NCI-H1930 (cell line): ENCODE data around the gene IGF1R.
A peak's percentile ranks its signal among the peaks of the same experiment; 100 is the strongest.

ENCODE experiments used
- DNase-seq, 2 experiments: peaks; one replicate each; lab custom pipeline; 2025; lab: John Stamatoyannopoulos, UW

Gene IGF1R

DNA sequence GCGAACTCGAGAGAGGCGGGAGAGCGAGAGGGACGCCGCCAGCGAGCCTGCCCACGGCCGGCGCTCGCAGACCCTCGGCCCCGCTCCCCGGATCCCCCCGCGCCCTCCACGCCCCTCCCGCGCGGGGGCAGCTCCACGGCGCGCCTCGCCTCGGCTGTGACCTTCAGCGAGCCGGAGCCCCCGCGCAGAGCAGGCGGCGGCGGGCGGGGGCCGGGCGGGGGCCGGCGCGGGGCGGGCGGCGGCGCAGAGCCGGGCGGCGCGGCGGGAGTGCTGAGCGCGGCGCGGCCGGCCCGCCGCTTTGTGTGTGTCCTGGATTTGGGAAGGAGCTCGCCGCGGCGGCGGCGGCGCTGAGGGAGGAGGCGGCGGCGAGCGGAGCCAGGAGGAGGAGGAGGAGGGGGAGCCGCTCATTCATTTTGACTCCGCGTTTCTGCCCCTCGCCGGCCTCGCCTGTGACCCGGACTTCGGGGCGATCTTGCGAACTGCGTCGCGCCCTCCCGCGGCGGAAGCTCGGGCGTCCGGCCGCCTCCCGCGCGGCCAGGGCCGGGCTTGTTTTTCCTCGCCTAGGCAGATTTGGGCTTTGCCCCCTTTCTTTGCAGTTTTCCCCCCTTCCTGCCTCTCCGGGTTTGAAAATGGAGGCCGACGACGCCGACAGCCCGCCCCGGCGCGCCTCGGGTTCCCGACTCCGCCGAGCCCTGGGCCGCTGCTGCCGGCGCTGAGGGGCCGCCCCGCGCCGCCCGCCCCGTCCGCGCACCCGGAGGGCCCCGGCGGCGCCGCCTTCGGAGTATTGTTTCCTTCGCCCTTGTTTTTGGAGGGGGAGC, 524 bp downstream of the IGF1R start:
- DNase-seq: no peak

GRCh38 chr15:98649472-98650416, 1.4 kb downstream of the IGF1R start:
- no peak for DNase-seq

- DNase-seq: no peak
Observed at GRCh38 chr15:98650417-98651035, 2.2 kb downstream of the IGF1R start.

- no peak for DNase-seq
Observed at GRCh38 chr15:98651036-98651481, 2.7 kb downstream of the IGF1R start.

GRCh38 chr15:98651581-98652220, 3.4 kb downstream of the IGF1R start:
- no peak for DNase-seq

DNA sequence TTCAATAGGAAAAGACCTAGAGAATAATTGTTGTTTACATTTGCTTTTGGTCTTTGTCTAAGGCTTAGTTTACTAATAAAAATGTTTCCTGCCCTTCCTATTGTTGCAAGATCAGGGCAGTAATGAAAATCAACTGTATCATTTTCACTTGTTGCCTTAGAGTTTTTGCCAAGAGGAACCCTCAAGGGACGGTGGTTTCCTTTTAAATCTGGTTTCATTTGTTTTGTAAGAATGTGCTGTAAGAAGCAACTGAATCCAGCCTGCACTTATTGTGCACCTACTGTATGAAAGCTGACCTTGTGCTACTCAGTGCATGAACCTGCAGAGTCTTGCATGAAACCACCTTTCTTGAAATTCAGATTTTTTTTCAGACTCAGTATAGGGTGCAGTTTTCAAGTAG, 5.3 kb downstream of the IGF1R start:
- DNase-seq: no peak

- no peak for DNase-seq
Observed at GRCh38 chr15:98654790-98655360, 6.5 kb downstream of the IGF1R start.

GRCh38 chr15:98655732-98656131, 7.4 kb downstream of the IGF1R start:
- DNase-seq: no peak

DNA sequence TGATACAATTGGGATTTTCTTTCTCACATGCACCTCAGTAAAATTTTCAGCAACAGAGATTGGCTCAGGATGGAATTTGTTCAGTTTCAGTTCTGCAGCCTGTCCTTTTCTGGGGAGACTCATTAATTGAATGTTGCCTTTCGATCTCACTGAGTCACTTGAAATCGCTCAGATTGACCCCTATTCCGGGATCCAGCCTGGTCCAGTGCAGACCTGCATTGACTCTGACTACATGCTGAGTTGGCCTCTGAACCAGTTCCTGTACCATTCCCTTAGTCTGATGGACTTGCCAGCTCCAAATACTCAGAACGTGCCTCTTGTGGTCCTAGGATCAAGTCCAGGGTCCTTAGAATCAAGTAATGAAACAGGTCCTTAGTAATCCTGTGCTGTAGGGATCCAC, 9.4 kb downstream of the IGF1R start:
- no peak for DNase-seq

DNA sequence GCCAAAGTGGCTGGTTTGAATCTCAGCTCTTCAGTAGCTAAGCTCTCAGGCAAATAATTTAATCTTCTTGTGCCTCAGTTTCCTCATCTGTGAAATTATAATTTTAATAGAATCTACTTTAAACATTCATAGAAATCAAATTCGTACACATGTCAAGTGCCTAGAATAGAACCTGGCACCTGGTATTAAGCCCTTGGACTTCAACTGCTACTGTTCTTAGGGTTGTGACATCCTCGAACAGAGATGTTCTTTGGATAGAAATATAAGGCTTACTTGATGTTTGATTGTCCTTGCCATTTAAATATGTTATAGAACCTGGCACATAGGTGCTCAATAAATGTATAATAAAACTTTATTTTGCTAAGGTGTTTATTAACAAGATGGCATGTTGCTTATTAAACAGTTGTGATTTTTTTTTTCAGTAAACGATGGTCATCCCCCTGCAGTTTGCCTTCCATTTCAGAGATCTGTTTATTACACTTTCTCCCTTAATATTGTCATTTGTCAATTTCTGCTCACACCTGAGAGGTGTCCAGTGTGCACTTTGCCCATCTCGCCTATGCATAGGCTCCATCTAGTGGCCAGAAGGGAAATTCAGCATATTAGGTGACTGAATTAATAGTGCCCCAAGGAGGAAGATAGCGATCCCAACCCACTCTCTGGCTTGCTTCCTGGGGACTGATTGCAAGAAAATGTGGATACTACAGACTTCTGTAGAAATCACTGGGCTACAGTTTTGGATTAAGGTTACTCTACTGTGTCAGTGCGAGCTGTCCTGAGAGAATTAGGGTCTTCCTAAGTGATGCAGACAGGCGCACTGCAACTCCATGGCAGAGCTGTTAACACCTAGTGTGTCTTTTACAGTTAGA, 10.7 kb downstream of the IGF1R start:
- peak; percentile 17 to 22 for DNase-seq

DNA sequence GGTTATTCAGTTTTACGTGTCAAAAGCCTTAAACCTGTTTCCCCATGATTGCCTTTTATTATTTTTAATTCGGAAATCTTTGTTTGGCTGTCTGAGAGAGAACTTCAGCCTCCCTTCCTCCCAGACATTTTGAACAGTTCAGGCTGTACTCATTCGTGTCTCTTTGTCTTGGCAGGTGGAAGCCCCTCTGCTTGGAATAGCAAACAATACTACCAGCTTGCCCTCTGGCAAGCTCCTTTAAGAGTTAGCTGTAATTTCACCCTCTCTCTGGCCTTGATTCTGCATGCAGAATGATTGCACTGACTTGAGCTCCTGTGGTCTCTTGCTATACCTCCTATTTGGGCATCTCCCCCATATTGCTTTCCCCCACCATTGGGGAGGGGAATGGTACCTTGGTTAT, 11.7 kb downstream of the IGF1R start:
- DNase-seq: no peak

DNA sequence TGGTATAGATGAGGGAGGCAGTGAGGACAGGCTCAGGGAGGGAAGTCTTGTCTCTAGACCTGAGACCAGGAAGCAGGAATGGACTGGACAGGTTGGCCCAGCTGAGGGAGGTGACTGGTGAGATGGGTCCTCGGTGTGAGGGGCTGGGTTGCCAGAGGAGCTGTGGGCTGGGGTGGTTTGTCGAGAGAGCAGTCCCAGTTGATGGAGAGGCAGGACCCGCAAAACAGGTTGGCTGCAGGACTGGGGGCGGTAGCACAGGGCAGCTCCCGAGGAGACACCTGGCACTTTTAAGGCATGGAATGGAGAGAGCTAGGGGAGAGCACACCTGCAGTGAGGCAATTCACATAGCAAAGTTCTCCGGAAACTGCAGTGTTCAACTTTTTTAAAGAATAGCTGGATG, 14.7 kb downstream of the IGF1R start:
- no peak for DNase-seq

DNA sequence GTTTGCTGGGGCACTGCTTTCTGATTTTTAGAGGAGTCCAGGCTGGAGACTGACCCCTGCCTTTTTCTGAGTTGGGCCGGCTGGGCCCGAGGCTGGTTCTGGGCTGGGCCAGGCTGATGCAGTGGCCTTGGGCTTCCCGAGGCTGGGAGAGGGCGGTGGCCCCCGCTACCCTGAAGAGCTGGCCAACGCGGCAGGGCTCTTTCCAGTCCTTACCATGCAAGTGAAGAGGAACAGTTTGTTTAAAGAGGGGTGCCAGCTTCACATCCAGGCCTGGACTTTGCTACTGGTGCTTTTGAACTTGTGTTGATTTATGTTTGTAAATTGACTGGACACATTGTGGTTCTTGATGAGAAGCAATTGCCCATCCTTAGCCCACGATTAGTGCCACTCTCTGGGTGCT, 15.3 kb downstream of the IGF1R start:
- no peak for DNase-seq

- no peak for DNase-seq
Observed at GRCh38 chr15:98666441-98666840, 18.1 kb downstream of the IGF1R start.

GRCh38 chr15:98666841-98667240, 18.5 kb downstream of the IGF1R start:
- DNase-seq: no peak

- DNase-seq: no peak
Observed at GRCh38 chr15:98667521-98668179, 19.3 kb downstream of the IGF1R start.

DNA sequence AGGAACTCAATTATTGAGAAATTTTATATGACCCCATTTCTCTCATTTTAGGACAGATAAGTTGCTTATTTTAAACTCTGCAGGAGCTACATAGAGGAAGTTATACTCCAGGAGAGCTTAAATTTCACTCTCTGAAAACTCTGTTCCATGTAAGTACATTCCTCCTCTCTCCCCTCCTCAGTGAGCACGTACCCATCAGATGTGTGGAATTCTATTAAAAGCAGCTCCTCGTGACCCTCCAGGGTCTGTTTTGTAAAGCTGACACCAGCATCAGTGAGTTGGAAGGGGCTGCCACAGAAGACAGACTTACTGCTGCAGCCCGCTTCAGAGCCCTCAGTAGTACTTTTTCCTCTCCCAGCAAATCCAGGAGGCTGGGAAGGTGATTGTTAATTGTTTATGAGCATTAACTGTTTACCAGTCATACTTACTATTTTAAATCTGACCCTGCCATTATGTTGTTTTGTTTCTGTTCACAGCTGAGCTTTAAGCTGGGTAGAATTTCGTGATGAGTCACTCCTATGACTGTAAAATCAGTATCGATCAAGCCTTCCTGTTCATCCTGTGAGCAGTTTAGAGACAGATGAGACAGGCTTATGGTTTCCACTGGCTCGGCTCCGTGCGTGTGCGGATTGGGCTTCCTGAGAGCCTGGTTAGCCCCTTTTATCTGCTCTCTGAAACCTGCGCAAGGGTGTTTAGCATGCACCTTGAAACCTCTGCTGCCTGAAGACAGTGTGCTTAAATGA, 20.4 kb downstream of the IGF1R start:
- DNase-seq: no peak

DNA sequence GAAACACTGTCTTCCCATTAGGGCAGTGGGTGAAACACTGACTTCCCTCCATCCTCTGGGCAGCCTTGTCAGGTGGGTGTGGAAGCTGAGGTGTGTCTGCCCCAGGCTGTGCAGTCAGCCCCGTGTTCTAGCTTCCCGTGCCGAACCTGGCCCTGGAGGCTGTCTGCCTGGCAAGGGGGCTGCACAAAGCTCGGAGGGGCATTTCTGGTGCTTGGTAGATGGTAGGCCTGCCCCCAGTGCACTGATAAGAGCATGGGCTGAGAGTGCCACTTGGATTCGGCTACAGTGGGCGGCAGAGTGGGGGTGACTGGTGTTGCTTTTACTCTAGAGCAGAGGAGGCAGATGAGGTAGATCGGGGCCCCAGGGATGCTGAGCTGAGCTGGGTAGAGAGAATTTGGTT, 21.3 kb downstream of the IGF1R start:
- DNase-seq: no peak
